Keratinocyte (primary cell): ENCODE measurements around the gene CDC42. TPM values are rescaled to one million over a fixed set of nuclear protein-coding genes. Genes with fewer than 3 reads are reported as not detected.

Experiments used
- DNase-seq: peaks from one replicate; pipeline ENCODE4 v3.0.0-alpha.2; 2011; ENCODE audit warnings: low read depth, missing footprints, low spot score
- FAIRE-seq: peaks from 2 replicates; lab custom pipeline; 2011; peaks lifted over from hg19 to GRCh38; lab: Jason Lieb, UNC
- H2AFZ ChIP-seq: 2 replicates; pipeline ENCODE4 v1.6.0; 2012; ENCODE audit warnings: low read length, control low read depth, inconsistent platforms; ENCODE audit not compliant: control insufficient read depth
- H3K27ac ChIP-seq: 2 replicates; pipeline ENCODE4 v1.5.1; 2011; ENCODE audit warnings: low read length; ENCODE audit not compliant: control insufficient read depth, insufficient read depth
- H3K27me3 ChIP-seq: 3 replicates; pipeline ENCODE4 v1.6.0; 2011; ENCODE audit warnings: low read length; ENCODE audit not compliant: control insufficient read depth, insufficient read depth; ENCODE audit errors: extremely low read depth
- H3K36me3 ChIP-seq, 2 experiments: 2 replicates in 1 of 2; 3 replicates in 1 of 2; pipeline ENCODE4 v1.5.1; 2011; ENCODE audit warnings: low read length in 2 of 2, mild to moderate bottlenecking in 1 of 2; ENCODE audit not compliant: control insufficient read depth in 2 of 2, insufficient read depth in 2 of 2; ENCODE audit errors: extremely low read depth in 1 of 2
- H3K4me1 ChIP-seq: 3 replicates; pipeline ENCODE4 v1.5.1; 2011; ENCODE audit warnings: low read length; ENCODE audit not compliant: control insufficient read depth, insufficient read depth; ENCODE audit errors: extremely low read depth
- H3K4me2 ChIP-seq: 3 replicates; pipeline ENCODE4 v1.6.0; 2011; ENCODE audit warnings: low read depth, low read length; ENCODE audit not compliant: control insufficient read depth, insufficient read depth; ENCODE audit errors: extremely low read depth
- H3K4me3 ChIP-seq, 3 experiments: fragments of 200-600 bp in 1 of 3; sonication (generic) in 1 of 3; 2 replicates in 2 of 3; 3 replicates in 1 of 3; pipeline ENCODE4 v1.5.1; 2011 to 2016; ENCODE audit warnings: low read length in 3 of 3, mild to moderate bottlenecking in 3 of 3, control low read depth in 2 of 3, inconsistent platforms in 1 of 3, low read depth in 1 of 3, mixed read lengths in 1 of 3, mixed run types in 1 of 3, moderate library complexity in 1 of 3; ENCODE audit not compliant: control insufficient read depth in 2 of 3, insufficient read depth in 2 of 3; ENCODE audit errors: extremely low read depth in 1 of 3
- H3K79me2 ChIP-seq: 2 replicates; pipeline ENCODE4 v1.6.0; 2012; ENCODE audit warnings: low read length; ENCODE audit not compliant: control insufficient read depth, insufficient read depth
- H3K9ac ChIP-seq: 3 replicates; pipeline ENCODE4 v1.6.0; 2011; ENCODE audit warnings: low read length; ENCODE audit not compliant: control insufficient read depth, insufficient read depth; ENCODE audit errors: extremely low read depth
- H3K9me1 ChIP-seq: 3 replicates; pipeline ENCODE4 v1.6.0; 2011; ENCODE audit warnings: low read length; ENCODE audit not compliant: control insufficient read depth, insufficient read depth; ENCODE audit errors: extremely low read depth
- H3K9me3 ChIP-seq: 2 replicates; pipeline ENCODE4 v1.5.1; 2012; ENCODE audit warnings: low read depth, low read length; ENCODE audit not compliant: control insufficient read depth
- H4K20me1 ChIP-seq: 3 replicates; pipeline ENCODE4 v1.6.0; 2011; ENCODE audit warnings: low read length; ENCODE audit not compliant: control insufficient read depth, insufficient read depth; ENCODE audit errors: extremely low read depth
- EZH2 ChIP-seq: IDR thresholded peaks from one replicate; pipeline ENCODE4 v1.6.1; 2012; ENCODE audit warnings: inconsistent platforms, mild to moderate bottlenecking, low read length, moderate library complexity
- dilution Hi-C: fragments of 300-500 bp; cut with MboI; formaldehyde crosslinking; loops from one replicate; pipeline ENCODE4 v1.7.0; 2020; ENCODE audit warnings: low sequenced_read_pairs; ENCODE audit not compliant: extremely low pct_ligation_motif_present
- polyA plus RNA-seq, 5 experiments: library from polyadenylated mRNA; depleted of rRNA in 3 of 5; stranded (reverse) in 3 of 5; stranded (forward) in 1 of 5; unstranded in 1 of 5; fragments of >200 nt; gene quantifications; 1 replicate in 1 of 5; 2 replicates in 3 of 5; 3 replicates in 1 of 5; pipeline versions ENCODE4 v1.2.1 to v1.2.3, GENCODE V29; 2011 to 2012; ENCODE audit warnings: missing spikeins in 2 of 5, low read depth in 1 of 5, low replicate concordance in 1 of 5
- TF ChIP-seq, protein P1 (sequence below), 3 experiments: IDR thresholded peaks in 1 of 3; conservative IDR thresholded peaks in 1 of 3; optimal IDR thresholded peaks in 1 of 3; 2 replicates in 2 of 3; 3 replicates in 1 of 3; pipeline versions ENCODE3 to v1.5.1; 2011; ENCODE audit warnings: low read length in 3 of 3, mild to moderate bottlenecking in 3 of 3, moderate library complexity in 2 of 3, control low read depth in 1 of 3, inconsistent platforms in 1 of 3; ENCODE audit not compliant: insufficient read depth in 2 of 3; ENCODE audit errors: extremely low read depth in 1 of 3

The CDC42 gene
- polyA plus RNA-seq, 1 donor (not counting 4 experiments of a cell fraction or from before 2014, with no cell fraction given) = 499 TPM

DNA sequence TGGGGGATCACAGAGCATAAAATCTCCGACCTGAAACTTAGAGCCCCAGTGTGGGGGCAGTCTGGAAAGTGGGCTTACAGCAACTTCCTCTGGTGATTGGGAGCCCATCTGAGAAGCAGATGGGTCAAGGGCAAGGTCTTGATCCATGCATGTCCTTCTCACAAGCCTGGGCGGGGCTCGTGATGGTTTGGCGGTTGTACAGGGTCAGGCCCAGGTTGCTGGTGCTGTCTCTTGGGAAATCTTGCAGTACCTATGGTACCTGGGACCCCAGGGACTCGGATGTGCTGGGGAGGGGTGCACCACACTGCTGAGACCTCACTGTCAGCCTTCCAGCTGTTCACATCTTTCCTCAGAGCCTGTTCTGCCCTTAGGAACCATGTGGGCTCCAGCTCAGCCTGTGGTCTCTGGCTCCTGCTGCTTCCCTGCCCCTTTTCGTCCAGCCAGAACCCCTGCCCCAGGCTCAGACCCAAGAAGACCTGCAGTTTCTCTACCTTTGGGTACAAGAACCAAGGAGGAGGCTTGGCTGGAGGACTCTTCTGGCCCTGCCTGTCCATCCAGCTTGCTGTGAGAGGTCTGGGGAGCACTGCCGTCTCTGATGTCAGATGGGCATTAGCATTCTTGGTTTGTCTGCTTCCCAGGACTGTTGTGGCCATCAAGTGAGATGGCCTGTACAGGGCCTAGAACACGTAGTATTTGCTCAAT lies 65.9 kb downstream of the CDC42 start:
- H3K9me1 ChIP-seq = peaks cover 7% of the 10 kb centered on the region
- H3K36me3 ChIP-seq = peaks cover 13 to 30% of the 10 kb centered on the region in 2 experiments
- H3K79me2 ChIP-seq = peaks cover 3% of the 10 kb centered on the region
- TF ChIP-seq EZH2 = no peak
- TF ChIP-seq, protein P1, sequence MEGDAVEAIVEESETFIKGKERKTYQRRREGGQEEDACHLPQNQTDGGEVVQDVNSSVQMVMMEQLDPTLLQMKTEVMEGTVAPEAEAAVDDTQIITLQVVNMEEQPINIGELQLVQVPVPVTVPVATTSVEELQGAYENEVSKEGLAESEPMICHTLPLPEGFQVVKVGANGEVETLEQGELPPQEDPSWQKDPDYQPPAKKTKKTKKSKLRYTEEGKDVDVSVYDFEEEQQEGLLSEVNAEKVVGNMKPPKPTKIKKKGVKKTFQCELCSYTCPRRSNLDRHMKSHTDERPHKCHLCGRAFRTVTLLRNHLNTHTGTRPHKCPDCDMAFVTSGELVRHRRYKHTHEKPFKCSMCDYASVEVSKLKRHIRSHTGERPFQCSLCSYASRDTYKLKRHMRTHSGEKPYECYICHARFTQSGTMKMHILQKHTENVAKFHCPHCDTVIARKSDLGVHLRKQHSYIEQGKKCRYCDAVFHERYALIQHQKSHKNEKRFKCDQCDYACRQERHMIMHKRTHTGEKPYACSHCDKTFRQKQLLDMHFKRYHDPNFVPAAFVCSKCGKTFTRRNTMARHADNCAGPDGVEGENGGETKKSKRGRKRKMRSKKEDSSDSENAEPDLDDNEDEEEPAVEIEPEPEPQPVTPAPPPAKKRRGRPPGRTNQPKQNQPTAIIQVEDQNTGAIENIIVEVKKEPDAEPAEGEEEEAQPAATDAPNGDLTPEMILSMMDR (optimal IDR thresholded peaks at IDR 0.05 in 1 of 3, IDR thresholded peaks at IDR 0.05 in 1 of 3, conservative IDR thresholded peaks at IDR 0.05 in 1 of 3; ENCODE audit: extremely low read depth in 1 of 3, insufficient read depth in 2 of 3, low read length in 3 of 3) = no peak
- no peak for DNase-seq
- H3K4me1 ChIP-seq = peaks cover 4% of the 10 kb centered on the region
- H3K27me3 ChIP-seq = no peaks in the 10 kb centered on the region
- H4K20me1 ChIP-seq = peaks cover 30% of the 10 kb centered on the region
- dilution Hi-C loops = no loop called here
- no peak overlapping the region for H2AFZ ChIP-seq
- no peaks in the 10 kb centered on the region for H3K9me3 ChIP-seq
- no peak overlapping the region for H3K9ac ChIP-seq
- H3K4me2 ChIP-seq = no peak overlapping the region
- FAIRE-seq = no peak
- no peak overlapping the region for H3K27ac ChIP-seq
- H3K4me3 ChIP-seq = no peak overlapping the region

DNA sequence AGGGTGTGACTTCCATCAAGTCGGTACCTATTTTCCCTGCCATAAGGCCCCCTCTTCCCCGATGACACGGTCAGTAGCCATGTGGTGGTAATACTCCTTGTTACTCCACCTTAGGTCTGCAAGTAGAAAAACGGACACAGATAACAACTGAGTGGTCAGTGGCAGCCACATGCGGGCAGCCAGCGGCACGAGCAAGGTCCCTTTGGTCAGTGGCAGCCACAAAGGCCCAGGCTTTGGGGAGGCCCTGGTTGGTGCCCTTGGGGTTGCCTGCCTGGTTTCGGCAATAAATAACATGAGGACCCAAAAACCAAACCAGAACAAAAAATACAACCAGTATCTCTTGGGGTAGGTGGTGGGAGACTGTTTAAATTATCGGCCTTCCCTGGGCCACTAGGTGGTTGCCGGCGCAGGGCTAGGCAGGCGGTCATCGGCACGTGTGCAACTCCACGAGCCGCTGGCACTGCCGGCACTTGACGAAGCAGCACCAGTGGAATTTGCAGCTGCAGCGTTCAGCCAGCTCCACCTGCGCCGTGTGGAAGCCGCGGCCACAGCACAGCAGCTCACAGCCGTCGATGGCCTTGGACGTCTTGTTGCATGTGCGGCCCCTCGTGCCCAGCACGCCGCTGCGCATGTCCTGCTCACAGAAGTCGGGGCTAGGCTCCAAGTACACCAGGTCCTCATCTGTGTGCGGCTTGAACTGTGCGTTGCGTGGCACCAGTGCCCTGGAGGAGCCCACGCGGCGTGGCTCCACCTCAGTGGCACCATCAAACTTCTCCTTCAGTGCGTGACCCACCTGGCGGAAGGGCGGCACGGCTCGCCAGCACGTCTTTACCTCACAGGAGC lies 67.3 kb downstream of the CDC42 start:
- H3K79me2 ChIP-seq = no peaks in the 10 kb centered on the region
- TF ChIP-seq, protein P1 (optimal IDR thresholded peaks at IDR 0.05 in 1 of 3, IDR thresholded peaks at IDR 0.05 in 1 of 3, conservative IDR thresholded peaks at IDR 0.05 in 1 of 3; ENCODE audit: extremely low read depth in 1 of 3, insufficient read depth in 2 of 3, low read length in 3 of 3) = no peak
- TF ChIP-seq EZH2 = no peak
- FAIRE-seq = no peak
- H3K9ac ChIP-seq = no peak overlapping the region
- peaks cover 30% of the 10 kb centered on the region for H4K20me1 ChIP-seq
- DNase-seq = no peak
- no peak overlapping the region for H3K4me2 ChIP-seq
- H2AFZ ChIP-seq = no peak overlapping the region
- H3K36me3 ChIP-seq = peaks cover 9 to 22% of the 10 kb centered on the region in 2 experiments
- peaks cover 7% of the 10 kb centered on the region for H3K9me1 ChIP-seq
- no peaks in the 10 kb centered on the region for H3K9me3 ChIP-seq
- H3K4me3 ChIP-seq = no peak overlapping the region
- dilution Hi-C loops = no loop called here
- peaks cover 4% of the 10 kb centered on the region for H3K4me1 ChIP-seq
- H3K27ac ChIP-seq = no peak overlapping the region
- no peaks in the 10 kb centered on the region for H3K27me3 ChIP-seq
